Measurements from ENCODE around the gene KHDC4.

DNA sequence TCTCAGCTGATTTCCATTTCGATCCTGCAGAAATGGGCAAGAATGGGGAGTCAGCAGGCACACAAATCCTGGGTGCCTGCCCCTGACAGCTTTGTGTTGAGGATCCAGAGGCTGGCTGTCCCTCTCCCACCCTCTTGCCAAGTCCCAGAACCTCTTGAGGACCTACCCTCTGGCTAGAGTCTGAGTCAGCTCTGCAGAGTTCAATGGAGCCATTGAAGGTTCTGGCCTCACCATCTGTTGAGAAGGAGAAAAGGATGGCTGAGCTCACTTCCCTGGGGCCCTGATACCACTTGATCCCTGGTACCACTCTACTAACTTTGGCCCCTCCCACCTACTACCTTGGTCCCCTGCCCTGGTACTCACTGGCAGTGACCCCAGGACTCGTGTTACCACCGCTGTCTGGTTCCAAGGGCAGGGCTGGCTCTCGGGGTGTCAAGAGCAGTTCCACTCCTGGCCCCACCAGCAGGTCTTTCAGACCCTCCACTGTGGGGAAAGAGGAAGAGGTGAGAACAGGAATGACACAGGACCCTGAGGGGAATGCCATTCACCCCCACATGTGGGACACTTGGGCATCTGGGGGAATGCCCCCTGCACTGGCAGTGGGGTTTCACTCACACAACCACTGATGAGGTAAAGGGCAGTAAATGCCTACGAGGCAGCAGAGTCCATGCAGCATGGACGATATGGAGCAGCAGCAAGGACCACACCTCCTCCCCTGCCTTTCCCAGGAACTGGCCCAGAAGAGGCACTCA lies 17.7 kb upstream of the KHDC4 start:
- TF ChIP-seq, protein P1, sequence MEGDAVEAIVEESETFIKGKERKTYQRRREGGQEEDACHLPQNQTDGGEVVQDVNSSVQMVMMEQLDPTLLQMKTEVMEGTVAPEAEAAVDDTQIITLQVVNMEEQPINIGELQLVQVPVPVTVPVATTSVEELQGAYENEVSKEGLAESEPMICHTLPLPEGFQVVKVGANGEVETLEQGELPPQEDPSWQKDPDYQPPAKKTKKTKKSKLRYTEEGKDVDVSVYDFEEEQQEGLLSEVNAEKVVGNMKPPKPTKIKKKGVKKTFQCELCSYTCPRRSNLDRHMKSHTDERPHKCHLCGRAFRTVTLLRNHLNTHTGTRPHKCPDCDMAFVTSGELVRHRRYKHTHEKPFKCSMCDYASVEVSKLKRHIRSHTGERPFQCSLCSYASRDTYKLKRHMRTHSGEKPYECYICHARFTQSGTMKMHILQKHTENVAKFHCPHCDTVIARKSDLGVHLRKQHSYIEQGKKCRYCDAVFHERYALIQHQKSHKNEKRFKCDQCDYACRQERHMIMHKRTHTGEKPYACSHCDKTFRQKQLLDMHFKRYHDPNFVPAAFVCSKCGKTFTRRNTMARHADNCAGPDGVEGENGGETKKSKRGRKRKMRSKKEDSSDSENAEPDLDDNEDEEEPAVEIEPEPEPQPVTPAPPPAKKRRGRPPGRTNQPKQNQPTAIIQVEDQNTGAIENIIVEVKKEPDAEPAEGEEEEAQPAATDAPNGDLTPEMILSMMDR (IDR thresholded peaks at IDR 0.05): no peak
- no peak for TF ChIP-seq POLR2A (IDR thresholded peaks at IDR 0.05)
- no peak for TF ChIP-seq EP300 (IDR thresholded peaks at IDR 0.05)
